IPS-11a (cell line): ENCODE data around the gene URGCP.
"Not testable (repeated sequence)": the region's sequence is repeated elsewhere in the genome, so short reads cannot be mapped to it uniquely, and the experiment has no call there.

Experiments
- H3K4me3 ChIP-seq: one replicate; pipeline ENCODE4 v1.5.1; 2013; ENCODE audit warnings: low read depth, low read length, control low read depth

The URGCP gene

DNA sequence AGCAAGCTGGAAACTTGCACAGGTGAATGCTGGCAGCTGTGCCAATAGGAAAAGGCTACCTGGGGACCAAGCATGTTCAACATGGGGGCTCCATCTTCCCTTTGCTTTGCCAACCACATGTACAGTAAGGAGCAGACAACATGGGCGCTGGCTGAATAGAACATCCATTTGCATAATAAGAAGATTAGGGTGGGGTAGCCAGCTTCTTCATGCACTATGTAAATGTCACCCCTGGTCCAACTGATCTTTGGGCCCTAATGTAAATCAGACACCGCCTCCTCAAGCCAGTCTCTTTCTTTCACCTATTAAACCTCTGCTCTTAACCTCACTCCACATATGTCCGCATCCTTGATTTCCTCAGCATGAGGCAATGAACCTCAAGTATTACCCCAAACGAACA, 63.1 kb downstream of the URGCP start:
- H3K4me3 ChIP-seq, result no peak overlapping the region

DNA sequence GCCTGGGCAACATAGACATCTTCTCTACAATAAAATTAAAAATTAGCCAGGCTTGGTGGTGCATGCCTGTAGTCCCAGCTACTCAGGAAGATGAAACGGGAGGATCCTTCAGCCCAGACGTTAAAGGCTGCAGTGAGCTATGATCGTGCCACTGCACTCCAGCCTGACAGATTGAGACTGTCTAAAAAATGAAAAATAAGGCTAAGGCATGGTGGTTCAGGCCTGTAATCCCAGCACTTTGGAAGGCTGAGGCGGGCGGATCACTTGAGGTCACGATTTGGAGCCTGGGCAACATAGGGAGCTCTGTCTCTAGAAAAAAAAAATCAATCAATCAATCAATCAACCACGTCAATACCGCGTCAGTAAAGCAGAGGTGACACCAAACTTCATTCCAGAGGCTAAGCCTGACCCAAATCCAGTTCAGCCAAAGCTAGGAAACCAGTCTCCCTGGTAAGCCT, 68.2 kb downstream of the URGCP start:
- no peak overlapping the region for H3K4me3 ChIP-seq

DNA sequence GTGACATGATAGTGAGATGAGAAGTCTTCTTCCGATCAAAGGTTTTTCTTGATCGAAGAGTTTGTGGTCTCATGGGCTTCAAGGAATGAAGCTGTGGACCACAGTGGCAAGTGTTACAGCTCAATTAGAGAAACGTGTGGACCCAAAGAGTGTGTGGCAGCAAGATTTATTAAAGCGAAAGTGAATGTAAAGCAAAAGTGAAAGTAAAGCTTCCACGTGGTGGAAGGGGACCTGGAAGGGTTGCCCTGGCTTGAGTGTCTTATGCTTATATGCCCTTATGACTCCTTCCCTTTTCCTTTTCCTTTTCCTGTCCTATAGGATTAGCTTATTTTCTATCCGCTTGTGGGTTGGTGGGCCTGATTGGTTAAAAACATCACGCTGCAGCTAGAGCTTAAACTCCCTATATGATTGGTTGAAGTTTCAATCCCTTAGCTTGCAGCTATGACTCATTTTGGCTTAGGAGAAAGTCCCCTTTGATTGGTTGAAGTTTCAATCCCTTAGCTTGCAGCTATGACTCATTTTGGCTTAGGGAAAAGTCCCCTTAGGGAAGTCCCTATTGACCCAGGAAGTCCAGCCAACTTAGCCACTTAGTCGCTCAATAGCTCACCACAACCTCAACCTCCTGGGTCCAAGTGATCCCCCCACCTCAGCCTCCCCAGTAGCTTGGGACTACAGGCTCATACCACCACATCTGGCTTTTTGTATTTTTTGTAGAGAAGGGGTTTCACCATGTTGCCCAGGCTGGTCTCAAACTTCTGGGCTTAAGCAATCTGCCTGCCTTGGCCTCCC, 71.7 kb downstream of the URGCP start:
- no peak overlapping the region for H3K4me3 ChIP-seq

DNA sequence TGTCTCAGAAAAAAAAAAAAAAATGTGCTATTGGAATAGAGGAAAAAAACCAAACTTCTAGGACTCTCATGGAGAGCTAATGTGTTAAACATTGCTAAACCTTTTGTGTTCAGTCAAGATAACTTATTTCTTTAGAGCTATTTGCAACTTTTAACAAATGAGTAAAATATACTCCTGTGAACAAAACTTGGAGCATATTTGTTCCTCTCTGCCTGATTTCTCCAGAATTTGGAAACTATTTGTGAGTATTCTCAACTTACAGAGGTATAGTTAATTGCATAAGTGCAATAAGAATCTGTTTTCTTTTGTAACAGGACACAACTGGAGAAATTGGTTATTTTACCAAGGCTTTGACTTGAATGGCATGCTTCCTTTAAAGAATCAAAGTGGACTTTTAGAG, 75.5 kb downstream of the URGCP start:
- not testable (repeated sequence) for H3K4me3 ChIP-seq
